ENCODE measurements around the gene ARID3B. TPM values are rescaled to one million over a fixed set of nuclear protein-coding genes. Genes with fewer than 3 reads are reported as not detected.

Gene ARID3B
- total RNA-seq, 1 donor from 2014 or later, result 13.1 TPM

DNA sequence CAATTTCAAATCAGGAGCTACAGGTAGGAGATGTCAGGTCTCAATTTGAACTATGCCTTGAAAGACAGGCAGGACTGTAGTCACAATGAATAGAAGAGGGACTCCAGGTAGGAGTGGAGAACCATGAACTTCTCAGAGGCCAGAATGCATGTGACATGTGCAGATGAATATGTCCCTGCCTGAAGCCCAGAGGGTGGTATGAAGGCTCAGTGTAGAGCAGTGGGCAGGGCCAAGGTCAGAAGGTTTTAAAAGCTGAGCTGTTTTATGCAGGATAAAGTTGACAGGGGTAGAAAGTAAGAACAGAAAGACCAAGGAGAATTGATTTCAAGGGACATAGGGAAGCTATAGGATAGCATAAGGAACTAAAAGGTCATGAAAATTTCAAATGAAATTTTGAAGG lies 105.5 kb downstream of the ARID3B start:
- no peak overlapping the region for H3K4me3 ChIP-seq (ENCODE audit: low read depth, low read length)
- H3K27me3 ChIP-seq (ENCODE audit: control insufficient read depth, insufficient read depth, low read length), result no peaks in the 10 kb centered on the region
- DNase-seq (ENCODE audit: low read depth), result no peak
- H3K36me3 ChIP-seq (ENCODE audit: control insufficient read depth, insufficient read depth, low read length), result no peaks in the 10 kb centered on the region
- TF ChIP-seq, protein P1, sequence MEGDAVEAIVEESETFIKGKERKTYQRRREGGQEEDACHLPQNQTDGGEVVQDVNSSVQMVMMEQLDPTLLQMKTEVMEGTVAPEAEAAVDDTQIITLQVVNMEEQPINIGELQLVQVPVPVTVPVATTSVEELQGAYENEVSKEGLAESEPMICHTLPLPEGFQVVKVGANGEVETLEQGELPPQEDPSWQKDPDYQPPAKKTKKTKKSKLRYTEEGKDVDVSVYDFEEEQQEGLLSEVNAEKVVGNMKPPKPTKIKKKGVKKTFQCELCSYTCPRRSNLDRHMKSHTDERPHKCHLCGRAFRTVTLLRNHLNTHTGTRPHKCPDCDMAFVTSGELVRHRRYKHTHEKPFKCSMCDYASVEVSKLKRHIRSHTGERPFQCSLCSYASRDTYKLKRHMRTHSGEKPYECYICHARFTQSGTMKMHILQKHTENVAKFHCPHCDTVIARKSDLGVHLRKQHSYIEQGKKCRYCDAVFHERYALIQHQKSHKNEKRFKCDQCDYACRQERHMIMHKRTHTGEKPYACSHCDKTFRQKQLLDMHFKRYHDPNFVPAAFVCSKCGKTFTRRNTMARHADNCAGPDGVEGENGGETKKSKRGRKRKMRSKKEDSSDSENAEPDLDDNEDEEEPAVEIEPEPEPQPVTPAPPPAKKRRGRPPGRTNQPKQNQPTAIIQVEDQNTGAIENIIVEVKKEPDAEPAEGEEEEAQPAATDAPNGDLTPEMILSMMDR (IDR thresholded peaks at IDR 0.05; ENCODE audit: insufficient read depth, low read length, poor library complexity, severe bottlenecking), result no peak

Other genes starting within 250 kb of the ARID3B start
- 2.0 and 2.9 TPM in 2 replicates for gene CYP11A1, start 173.6 kb upstream of the ARID3B start, total RNA-seq
- 289 and 322 TPM in 2 replicates for gene SEMA7A, start 107.3 kb upstream of the ARID3B start, total RNA-seq
- 65.2 and 70.4 TPM in 2 replicates for gene UBL7, start 80.1 kb upstream of the ARID3B start, total RNA-seq
- 96.9 and 104 TPM in 2 replicates for gene CLK3, start 74.6 kb downstream of the ARID3B start, total RNA-seq
- gene EDC3, start 154.8 kb downstream of the ARID3B start, total RNA-seq, result 15.3 and 24.9 TPM in 2 replicates
- 0.33 TPM in 1 of 2 replicates, not detected in the other for gene CYP1A1, start 184.3 kb downstream of the ARID3B start, total RNA-seq
- gene CYP1A2, start 207.6 kb downstream of the ARID3B start, total RNA-seq, result not detected in 2 replicates
- gene CSK, start 240.9 kb downstream of the ARID3B start, total RNA-seq, result 48.0 and 51.0 TPM in 2 replicates

All from kidney epithelial cell (primary cell).